ENCODE data around the gene MGAT4A.
"Not testable (repeated sequence)": the region's sequence is repeated elsewhere in the genome, so short reads cannot be mapped to it uniquely, and the experiment has no call there.

The MGAT4A gene

DNA sequence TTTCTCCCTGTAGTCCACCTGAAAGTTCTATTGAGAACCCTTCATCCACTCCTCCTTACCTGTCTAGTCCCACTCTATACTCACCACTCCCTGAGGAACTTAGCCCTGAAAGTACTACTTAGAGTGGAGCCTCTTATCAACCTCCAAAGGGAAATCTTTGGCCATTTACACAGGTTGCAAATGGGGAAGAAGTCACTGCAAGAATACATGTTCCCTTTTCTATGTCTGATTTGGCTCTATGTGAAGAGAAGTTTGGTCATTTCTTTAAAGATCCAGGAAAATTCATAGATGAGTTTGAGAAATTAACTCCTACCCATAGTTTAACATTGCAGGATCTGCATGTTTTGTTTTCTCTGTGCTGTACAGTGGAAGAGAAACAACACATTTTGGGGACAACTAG, 22.9 kb upstream of the MGAT4A start:
- TF ChIP-seq, protein P1, sequence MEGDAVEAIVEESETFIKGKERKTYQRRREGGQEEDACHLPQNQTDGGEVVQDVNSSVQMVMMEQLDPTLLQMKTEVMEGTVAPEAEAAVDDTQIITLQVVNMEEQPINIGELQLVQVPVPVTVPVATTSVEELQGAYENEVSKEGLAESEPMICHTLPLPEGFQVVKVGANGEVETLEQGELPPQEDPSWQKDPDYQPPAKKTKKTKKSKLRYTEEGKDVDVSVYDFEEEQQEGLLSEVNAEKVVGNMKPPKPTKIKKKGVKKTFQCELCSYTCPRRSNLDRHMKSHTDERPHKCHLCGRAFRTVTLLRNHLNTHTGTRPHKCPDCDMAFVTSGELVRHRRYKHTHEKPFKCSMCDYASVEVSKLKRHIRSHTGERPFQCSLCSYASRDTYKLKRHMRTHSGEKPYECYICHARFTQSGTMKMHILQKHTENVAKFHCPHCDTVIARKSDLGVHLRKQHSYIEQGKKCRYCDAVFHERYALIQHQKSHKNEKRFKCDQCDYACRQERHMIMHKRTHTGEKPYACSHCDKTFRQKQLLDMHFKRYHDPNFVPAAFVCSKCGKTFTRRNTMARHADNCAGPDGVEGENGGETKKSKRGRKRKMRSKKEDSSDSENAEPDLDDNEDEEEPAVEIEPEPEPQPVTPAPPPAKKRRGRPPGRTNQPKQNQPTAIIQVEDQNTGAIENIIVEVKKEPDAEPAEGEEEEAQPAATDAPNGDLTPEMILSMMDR (IDR thresholded peaks at IDR 0.05; ENCODE audit: low read depth, low read length): no peak
- no peak for DNase-seq (ENCODE audit: low read depth)
- no peak overlapping the region for H3K4me3 ChIP-seq (ENCODE audit: low read depth, low read length)

DNA sequence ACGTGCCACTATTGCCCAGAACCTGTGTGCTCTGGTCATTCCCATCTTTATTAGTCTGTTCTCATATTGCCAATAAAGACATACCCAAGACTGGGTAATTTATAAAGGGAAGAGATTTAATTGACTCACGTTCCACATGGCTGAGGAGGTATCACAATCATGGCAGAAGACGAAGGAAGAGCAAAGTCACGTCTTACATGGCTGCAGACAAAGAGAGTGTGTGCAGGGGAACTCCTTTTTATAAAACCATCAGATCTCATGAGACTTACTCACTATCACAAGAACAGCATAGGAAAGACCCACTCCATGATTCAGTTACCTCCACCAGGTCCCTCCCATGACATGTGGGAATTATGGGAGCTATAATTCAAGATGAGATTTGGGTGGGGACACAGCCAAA, 21.8 kb upstream of the MGAT4A start:
- not testable (repeated sequence) for DNase-seq (ENCODE audit: low read depth); H3K4me3 ChIP-seq (ENCODE audit: low read depth, low read length)

DNA sequence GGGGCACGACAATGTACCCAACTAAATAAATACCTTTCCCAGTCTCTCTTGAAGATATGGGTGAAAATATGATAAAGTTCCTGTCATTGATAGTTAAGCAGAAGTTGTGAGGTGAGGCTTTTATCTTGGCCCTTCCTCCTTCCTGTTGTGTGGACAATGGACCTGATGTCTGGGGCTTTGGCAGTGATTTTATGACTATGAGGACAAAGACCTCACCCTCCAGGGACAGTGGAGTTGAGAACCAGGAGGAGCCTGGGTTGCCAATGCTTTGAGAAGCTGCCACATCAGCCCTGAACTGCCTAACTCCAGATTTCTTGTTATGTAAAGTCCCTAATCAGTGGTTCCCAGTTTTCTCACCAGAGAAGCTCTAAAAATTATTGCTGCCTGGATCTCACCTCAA, 20.8 kb upstream of the MGAT4A start:
- TF ChIP-seq MYC (IDR thresholded peaks at IDR 0.05; ENCODE audit: low read depth, low read length) (no peak), POLR2A (IDR thresholded peaks at IDR 0.05; ENCODE audit: extremely low read depth, insufficient read length) (no peak)
- TF ChIP-seq, protein P2, sequence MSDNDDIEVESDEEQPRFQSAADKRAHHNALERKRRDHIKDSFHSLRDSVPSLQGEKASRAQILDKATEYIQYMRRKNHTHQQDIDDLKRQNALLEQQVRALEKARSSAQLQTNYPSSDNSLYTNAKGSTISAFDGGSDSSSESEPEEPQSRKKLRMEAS (IDR thresholded peaks at IDR 0.05; ENCODE audit: low read depth, low read length): no peak
- TF ChIP-seq, protein P1 (IDR thresholded peaks at IDR 0.05; ENCODE audit: low read depth, low read length): no peak
- H3K4me3 ChIP-seq (ENCODE audit: low read depth, low read length): no peak overlapping the region
- DNase-seq (ENCODE audit: low read depth): no peak

DNA sequence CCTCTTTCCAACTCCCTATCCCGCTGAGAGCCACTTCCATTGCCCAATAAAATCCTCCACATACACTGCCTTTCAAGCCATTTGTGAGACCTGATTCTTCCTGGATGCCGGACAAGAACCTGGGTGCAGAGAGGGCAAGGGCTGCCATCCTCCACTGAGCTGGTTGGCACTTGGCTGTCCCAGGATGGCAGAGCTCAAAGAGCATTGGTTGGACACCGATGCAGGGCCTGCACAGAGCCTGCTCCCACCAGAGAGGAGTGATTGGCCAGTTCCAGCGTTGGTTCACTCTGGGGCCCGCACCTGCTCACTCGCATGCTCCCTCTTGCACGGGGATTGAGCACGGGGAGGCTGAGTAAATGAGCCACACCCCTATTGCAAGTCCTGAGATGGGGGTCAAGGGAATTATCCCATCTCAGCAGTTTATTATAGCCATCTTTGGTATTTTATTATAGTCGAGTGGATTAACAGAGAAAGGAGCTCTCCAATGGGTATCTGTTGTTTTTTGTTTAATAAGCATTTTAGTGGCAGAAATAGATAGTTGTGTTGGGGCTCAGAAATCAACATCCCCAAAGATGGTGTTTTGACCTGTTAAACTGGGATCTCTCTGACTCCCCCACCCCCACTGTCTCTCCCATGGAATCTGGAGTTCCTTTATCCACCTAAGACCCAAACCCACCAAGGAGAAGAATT, 19.8 kb upstream of the MGAT4A start:
- TF ChIP-seq, protein P2 (IDR thresholded peaks at IDR 0.05; ENCODE audit: low read depth, low read length): no peak
- TF ChIP-seq, protein P1 (IDR thresholded peaks at IDR 0.05; ENCODE audit: low read depth, low read length): no peak
- TF ChIP-seq POLR2A (IDR thresholded peaks at IDR 0.05; ENCODE audit: extremely low read depth, insufficient read length): no peak
- no peak for TF ChIP-seq MYC (IDR thresholded peaks at IDR 0.05; ENCODE audit: low read depth, low read length)
- no peak for DNase-seq (ENCODE audit: low read depth)
- no peak overlapping the region for H3K4me3 ChIP-seq (ENCODE audit: low read depth, low read length)

DNA sequence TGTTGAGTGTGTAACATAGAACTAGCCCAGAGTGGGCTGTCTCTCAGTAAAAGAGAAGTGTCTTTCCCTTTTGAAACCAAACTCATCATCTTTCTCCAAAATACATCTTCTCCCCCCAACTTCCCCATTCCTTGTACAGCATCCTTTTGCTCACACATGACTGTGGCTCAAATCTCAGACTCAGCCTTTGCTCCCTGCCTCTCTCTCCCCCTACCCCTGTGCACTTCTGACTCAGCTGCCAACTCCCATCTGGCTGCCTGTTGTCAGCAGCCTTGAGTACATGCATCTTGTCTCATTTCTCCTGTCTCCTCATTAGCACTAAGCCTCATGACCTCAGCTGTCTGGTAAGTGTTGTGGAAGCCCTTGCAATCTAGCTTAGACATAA, 18.1 kb upstream of the MGAT4A start:
- DNase-seq (ENCODE audit: low read depth): peak; percentile 73
- TF ChIP-seq, protein P1 (IDR thresholded peaks at IDR 0.05; ENCODE audit: low read depth, low read length): no peak
- no peak for TF ChIP-seq POLR2A (IDR thresholded peaks at IDR 0.05; ENCODE audit: extremely low read depth, insufficient read length)
- H3K4me3 ChIP-seq (ENCODE audit: low read depth, low read length): no peak overlapping the region

DNA sequence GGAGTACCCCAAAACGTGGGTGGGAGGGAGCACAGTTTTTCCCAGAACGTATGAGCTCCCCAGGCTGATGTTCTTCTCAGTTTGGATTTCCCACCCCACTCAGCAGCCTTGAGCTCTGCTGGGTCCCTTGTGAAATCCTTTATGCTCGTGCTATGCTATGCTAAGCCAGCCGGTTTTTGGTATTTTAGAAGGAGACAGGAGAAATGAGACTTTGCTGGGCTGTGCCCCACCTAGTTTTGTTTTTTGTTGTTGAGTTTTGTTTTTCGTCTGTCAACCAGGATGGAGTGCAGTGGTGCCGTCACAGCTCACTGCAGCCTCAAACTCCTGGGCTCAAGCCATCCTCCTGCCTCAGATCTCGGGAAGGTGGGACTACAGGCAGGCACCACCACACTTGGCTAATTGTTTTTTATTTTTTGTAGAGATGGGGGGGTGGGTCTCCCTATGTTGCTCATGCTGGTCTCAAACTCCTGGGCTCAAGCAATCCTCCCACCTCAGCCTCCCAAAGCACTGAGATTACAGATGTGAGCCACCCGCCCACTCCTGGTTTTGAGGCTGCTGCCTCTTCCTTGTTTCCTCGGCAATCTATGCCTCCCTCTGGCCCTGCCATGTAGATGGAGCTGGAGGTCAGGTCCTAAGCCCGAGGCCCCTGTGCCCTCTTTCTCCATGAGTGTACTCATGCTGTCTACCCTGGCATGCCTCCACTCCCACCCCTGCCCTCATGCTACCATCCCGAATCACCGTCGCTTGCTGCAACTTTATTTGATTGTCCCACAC, 17.5 kb upstream of the MGAT4A start:
- H3K4me3 ChIP-seq (ENCODE audit: low read depth, low read length): no peak overlapping the region
- TF ChIP-seq, protein P2 (IDR thresholded peaks at IDR 0.05; ENCODE audit: low read depth, low read length): no peak
- TF ChIP-seq POLR2A (IDR thresholded peaks at IDR 0.05; ENCODE audit: extremely low read depth, insufficient read length): no peak
- TF ChIP-seq, protein P1 (IDR thresholded peaks at IDR 0.05; ENCODE audit: low read depth, low read length): no peak
- no peak for TF ChIP-seq MYC (IDR thresholded peaks at IDR 0.05; ENCODE audit: low read depth, low read length)
- no peak for DNase-seq (ENCODE audit: low read depth)
